A549 (cell line): ENCODE data around the gene CTRL.

ENCODE experiments used
- HOXA7 ChIP-seq: fragments of 250-450 bp; sonication (Bioruptor Pico); IDR thresholded peaks from 2 replicates; pipeline ENCODE4 v1.5.0; 2020; ENCODE audit warnings: mild to moderate bottlenecking, moderate library complexity
- HOXB13 ChIP-seq: fragments of 250-450 bp; sonication (Bioruptor Pico); IDR thresholded peaks from 2 replicates; pipeline ENCODE4 v1.5.0; 2020; ENCODE audit warnings: low read depth, mild to moderate bottlenecking, moderate library complexity
- TF ChIP-seq, protein P1 (sequence below): fragments of >200 bp; sonication (Bioruptor Twin); formaldehyde crosslinking; IDR thresholded peaks from 3 replicates; pipeline ENCODE4 v1.5.1; 2016

DNA sequence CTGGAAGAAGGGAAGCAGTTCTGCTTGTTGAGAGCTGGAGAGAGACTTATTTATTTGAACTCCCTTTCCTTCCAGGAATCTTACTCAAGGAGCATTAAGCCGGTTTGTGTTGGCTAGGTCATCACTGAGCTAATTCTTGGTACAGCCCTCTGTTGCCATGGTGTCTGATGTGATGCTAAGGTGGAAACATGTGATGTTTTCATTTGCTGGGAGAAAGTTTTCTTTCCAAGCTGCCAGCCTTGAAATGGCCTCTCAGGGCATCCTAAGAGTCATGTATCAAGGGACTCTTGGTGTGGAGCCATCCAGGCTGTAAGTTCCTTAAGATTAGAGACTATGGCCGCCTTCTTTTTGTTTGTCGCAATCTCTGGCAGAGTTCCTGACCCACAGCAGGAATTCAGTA lies 34.4 kb downstream of the CTRL start:
- TF ChIP-seq, protein P1, sequence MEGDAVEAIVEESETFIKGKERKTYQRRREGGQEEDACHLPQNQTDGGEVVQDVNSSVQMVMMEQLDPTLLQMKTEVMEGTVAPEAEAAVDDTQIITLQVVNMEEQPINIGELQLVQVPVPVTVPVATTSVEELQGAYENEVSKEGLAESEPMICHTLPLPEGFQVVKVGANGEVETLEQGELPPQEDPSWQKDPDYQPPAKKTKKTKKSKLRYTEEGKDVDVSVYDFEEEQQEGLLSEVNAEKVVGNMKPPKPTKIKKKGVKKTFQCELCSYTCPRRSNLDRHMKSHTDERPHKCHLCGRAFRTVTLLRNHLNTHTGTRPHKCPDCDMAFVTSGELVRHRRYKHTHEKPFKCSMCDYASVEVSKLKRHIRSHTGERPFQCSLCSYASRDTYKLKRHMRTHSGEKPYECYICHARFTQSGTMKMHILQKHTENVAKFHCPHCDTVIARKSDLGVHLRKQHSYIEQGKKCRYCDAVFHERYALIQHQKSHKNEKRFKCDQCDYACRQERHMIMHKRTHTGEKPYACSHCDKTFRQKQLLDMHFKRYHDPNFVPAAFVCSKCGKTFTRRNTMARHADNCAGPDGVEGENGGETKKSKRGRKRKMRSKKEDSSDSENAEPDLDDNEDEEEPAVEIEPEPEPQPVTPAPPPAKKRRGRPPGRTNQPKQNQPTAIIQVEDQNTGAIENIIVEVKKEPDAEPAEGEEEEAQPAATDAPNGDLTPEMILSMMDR, result no peak
- TF ChIP-seq HOXA7 (CRISPR knock-in tag), result no peak
- no peak for TF ChIP-seq HOXB13 (CRISPR knock-in tag)
